Measurements from ENCODE around the gene ACAN. TPM values are rescaled to one million over a fixed set of nuclear protein-coding genes. Genes with fewer than 3 reads are reported as not detected.

The ACAN gene
- total RNA-seq, 1 experiment from 2014 or later, result 0.50 TPM

- Histone ChIP-seq H3K79me2 (ENCODE audit: insufficient read depth, low read length) (no peaks in the 10 kb centered on the region), H3K23me2 (ENCODE audit: insufficient read length, low read depth, low read length, poor library complexity, severe bottlenecking) (no peaks in the 10 kb centered on the region), H2BK20ac (ENCODE audit: low read depth, low read length, poor library complexity, severe bottlenecking) (no peak overlapping the region), H2BK15ac (ENCODE audit: low read depth, low read length) (no peak overlapping the region), H4K8ac (replicated peaks; ENCODE audit: insufficient read length, low read depth, low read length) (no peak overlapping the region), H3K27me3 (ENCODE audit: insufficient read depth, low read length) (no peaks in the 10 kb centered on the region), H2BK120ac (ENCODE audit: low read depth, low read length, poor library complexity, severe bottlenecking) (no peak overlapping the region), H3K23ac (ENCODE audit: insufficient read length, low read depth, low read length) (no peak overlapping the region), H2BK5ac (ENCODE audit: insufficient read length, low read length) (no peak overlapping the region), H4K91ac (ENCODE audit: insufficient read length, low read depth, low read length) (no peak overlapping the region), H3K4me1 (ENCODE audit: insufficient read depth, low read length) (no peaks in the 10 kb centered on the region), H3K4ac (ENCODE audit: low read depth, low read length) (no peak overlapping the region), H3K14ac (ENCODE audit: insufficient read depth, low read length) (no peak overlapping the region), H3K9me3 (ENCODE audit: control insufficient read depth, low read depth, low read length) (no peaks in the 10 kb centered on the region), H4K5ac (ENCODE audit: insufficient read length, low read depth, low read length) (no peak overlapping the region), H3K56ac (ENCODE audit: insufficient read length, low read depth, low read length) (no peak overlapping the region), H4K20me1 (ENCODE audit: control insufficient read depth, insufficient read depth, insufficient read length) (no peaks in the 10 kb centered on the region), H2AK5ac (ENCODE audit: insufficient read length, low read length) (no peak overlapping the region), H3K79me1 (ENCODE audit: insufficient read depth, low read depth, low read length, poor library complexity, severe bottlenecking) (no peaks in the 10 kb centered on the region), H3K4me2 (ENCODE audit: insufficient read depth, insufficient read length, low read length) (no peak overlapping the region), H2BK12ac (ENCODE audit: insufficient read length, low read depth, low read length) (no peak overlapping the region), H2AFZ (ENCODE audit: low read length) (no peak overlapping the region), H3K27ac (ENCODE audit: insufficient read length, low read depth, low read length) (no peak overlapping the region), H3K18ac (ENCODE audit: insufficient read length, low read depth, low read length) (no peak overlapping the region), H3T11ph (ENCODE audit: low read length) (no peak overlapping the region), H3K9ac (ENCODE audit: extremely low read depth, insufficient read length, low read length) (no peak overlapping the region)
- no peak for DNase-seq
- H3K36me3 Mint-ChIP-seq (ENCODE audit: insufficient read depth in 1 of 3, low read depth in 3 of 3), result peaks cover 0 to 5% (median 0%) of the 10 kb centered on the region in 3 experiments; a peak in 2 of 7 replicates
- no peak for TF ChIP-seq CTCF (conservative IDR thresholded peaks at IDR 0.05)
- no peak overlapping the region for H3K4me3 Mint-ChIP-seq
- no CpG with 5 or more reads among the region's 10 CpGs for WGBS (ENCODE audit: extremely low coverage, insufficient read length, low lambda C conversion rate)
- peaks cover 7 to 8% of the 10 kb centered on the region in 2 experiments; a peak in 2 of 4 replicates for H3K4me1 Mint-ChIP-seq
- no peak overlapping the region for H3K27ac Mint-ChIP-seq
- H3K9me3 Mint-ChIP-seq, result peaks cover 0 to 6% of the 10 kb centered on the region in 2 experiments; a peak in 3 of 5 replicates
- peaks cover 27% of the 10 kb centered on the region for H3K27me3 Mint-ChIP-seq (ENCODE audit: low read depth)
These were observed 63.2 kb downstream of the ACAN start for GRCh38 chr15:88866295-88866881.
